Measurements from ENCODE around the gene SELENON. TPM values are rescaled to one million over a fixed set of nuclear protein-coding genes. Genes with fewer than 3 reads are reported as not detected.

The SELENON gene
- polyA plus RNA-seq, 2 of the 4 experiments (the other 2 are of a cell fraction) = 16.6 to 41.1 TPM

DNA sequence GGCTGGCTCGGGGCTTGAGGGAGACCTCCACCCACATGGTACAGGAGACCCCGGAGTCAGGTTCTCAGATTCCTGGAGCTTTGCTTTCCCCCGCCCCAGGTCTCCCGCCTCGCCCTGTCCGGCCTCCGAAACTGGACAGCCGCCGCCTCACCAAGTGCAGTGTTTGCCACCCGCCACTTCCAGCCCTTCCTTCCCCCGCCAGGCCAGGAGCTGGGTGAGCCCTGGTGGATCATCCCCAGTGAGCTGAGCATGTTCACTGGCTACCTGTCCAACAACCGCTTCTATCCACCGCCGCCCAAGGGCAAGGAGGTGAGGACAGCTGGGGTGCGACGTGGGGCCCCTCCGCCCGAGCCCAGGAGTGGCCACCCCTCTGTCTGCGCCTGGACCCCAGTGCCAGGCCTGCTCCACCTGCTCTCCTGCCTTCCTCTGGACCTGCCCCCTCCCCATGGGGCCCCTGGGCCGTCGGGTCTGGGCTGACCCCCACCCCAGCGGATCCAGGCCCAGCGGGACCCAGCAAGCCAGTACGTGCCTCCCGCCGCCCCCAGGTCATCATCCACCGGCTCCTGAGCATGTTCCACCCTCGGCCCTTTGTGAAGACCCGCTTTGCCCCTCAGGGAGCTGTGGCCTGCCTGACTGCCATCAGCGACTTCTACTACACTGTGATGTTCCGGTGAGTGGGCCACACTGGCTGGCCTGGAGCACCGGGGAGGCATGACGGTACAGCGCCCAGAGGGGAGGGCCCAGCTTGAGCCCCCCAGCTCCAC lies 8.7 kb downstream of the SELENON start:
- WGBS (ENCODE audit: missing lambda C conversion rate) = 98% methylated on average over 12 of the region's 34 CpGs
- DNase-seq (ENCODE audit: low read depth in 1 of 2, low spot score in 1 of 2) = no peak
- H3K27ac ChIP-seq = no peak overlapping the region
- no peak for FAIRE-seq
- no peak overlapping the region for H3K4me2 ChIP-seq
- H3K4me1 ChIP-seq = peaks cover 5% of the 10 kb centered on the region; the same call in 1 of the 3 replicates
- H3K4me3 ChIP-seq = no peak overlapping the region
- ChIA-PET CTCF (interaction anchor here (1.9 to 4.4 kb wide), 4 partner anchors 10 to 305 kb away, joined by 8 to 21 read pairs (median 14); partner anchors contain the start of gene SELENON), POLR2A (interaction anchor here (0.8 to 1.3 kb wide), 3 partner anchors 11 to 561 kb away, joined by 3 to 4 read pairs (median 3); partner anchors contain the start of genes MTFR1L and RSRP1)
- no peak for ATAC-seq
- H3K9me3 ChIP-seq = no peaks in the 10 kb centered on the region
- TF ChIP-seq TP53 (CRISPR knock-in tag; IDR thresholded peaks at IDR 0.05) (no peak), CBX8 (IDR thresholded peaks at IDR 0.05) (no peak), KDM1A (IDR thresholded peaks at IDR 0.05; ENCODE audit: low read depth) (no peak), RNF2 (IDR thresholded peaks at IDR 0.05; ENCODE audit: borderline replicate concordance, low read depth) (no peak), SMC3 (IDR thresholded peaks at IDR 0.05) (no peak), RARB (CRISPR knock-in tag; IDR thresholded peaks at IDR 0.05) (no peak), EHMT2 (IDR thresholded peaks at IDR 0.05; ENCODE audit: low read depth) (no peak)
- TF ChIP-seq, protein P1, sequence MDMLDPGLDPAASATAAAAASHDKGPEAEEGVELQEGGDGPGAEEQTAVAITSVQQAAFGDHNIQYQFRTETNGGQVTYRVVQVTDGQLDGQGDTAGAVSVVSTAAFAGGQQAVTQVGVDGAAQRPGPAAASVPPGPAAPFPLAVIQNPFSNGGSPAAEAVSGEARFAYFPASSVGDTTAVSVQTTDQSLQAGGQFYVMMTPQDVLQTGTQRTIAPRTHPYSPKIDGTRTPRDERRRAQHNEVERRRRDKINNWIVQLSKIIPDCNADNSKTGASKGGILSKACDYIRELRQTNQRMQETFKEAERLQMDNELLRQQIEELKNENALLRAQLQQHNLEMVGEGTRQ (IDR thresholded peaks at IDR 0.05) = no peak

DNA sequence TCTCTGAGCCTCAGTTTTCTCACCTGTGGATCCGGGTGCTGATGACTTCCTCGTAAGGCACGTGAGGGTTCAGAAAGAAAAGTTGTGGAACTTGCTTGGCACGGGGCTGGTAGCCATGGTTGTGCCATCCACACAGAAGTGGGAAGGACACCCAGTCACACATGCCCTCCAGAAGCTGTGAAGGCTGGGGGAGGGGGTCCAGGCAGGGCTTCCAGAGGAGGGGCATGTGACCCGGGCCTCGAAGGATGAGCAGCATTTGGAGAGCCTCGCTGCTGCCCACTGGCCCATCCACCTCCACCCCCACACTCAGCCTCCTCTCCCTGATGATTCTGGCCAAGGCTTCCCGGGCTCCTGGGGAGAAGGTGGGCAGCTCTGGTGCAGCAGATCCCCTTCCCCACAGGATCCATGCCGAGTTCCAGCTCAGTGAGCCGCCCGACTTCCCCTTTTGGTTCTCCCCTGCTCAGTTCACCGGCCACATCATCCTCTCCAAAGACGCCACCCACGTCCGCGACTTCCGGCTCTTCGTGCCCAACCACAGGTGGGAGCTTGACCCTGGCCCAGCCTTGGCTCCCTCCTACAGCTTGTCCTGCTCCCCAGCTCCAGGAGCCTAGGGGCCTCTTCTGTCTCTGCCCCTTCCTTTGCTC lies 9.4 kb downstream of the SELENON start:
- ATAC-seq (no peak), DNase-seq (ENCODE audit: low read depth in 1 of 2, low spot score in 1 of 2) (no peak), FAIRE-seq (no peak)
- no peaks in the 10 kb centered on the region for H3K9me3 ChIP-seq
- no peak overlapping the region for H3K27ac ChIP-seq
- no peak overlapping the region for H3K4me3 ChIP-seq
- ChIA-PET CTCF (interaction anchor here (0.6 to 4.4 kb wide), 16 partner anchors 8 to 569 kb away, joined by 3 to 21 read pairs (median 4); partner anchors contain the start of gene SELENON), POLR2A (interaction anchor here (0.9 to 1.7 kb wide), 2 partner anchors 9 to 11 kb away, joined by 3 to 6 read pairs; partner anchors contain the start of genes MTFR1L and SELENON)
- H3K4me1 ChIP-seq = no peaks in the 10 kb centered on the region
- no peak overlapping the region for H3K4me2 ChIP-seq
- 93% methylated on average over 18 of the region's 18 CpGs for WGBS (ENCODE audit: missing lambda C conversion rate)
- TF ChIP-seq FOXS1 (CRISPR knock-in tag; IDR thresholded peaks at IDR 0.05) = no peak
- no peak for TF ChIP-seq JUN (IDR thresholded peaks at IDR 0.05)
- TF ChIP-seq CBX2 (IDR thresholded peaks at IDR 0.05; ENCODE audit: borderline replicate concordance, low read depth) = no peak
- TF ChIP-seq HOXB13 (CRISPR knock-in tag; IDR thresholded peaks at IDR 0.05; ENCODE audit: low read depth) = no peak
- no peak for TF ChIP-seq PHF8 (IDR thresholded peaks at IDR 0.05; ENCODE audit: borderline replicate concordance, low read depth)
- TF ChIP-seq CEBPB (IDR thresholded peaks at IDR 0.05) = no peak
- TF ChIP-seq CHD4 (IDR thresholded peaks at IDR 0.05; ENCODE audit: borderline replicate concordance) = no peak
- no peak for TF ChIP-seq HDAC2 (IDR thresholded peaks at IDR 0.05)
- TF ChIP-seq POLR2A (IDR thresholded peaks at IDR 0.05; ENCODE audit: low read length) = no peak
- no peak for TF ChIP-seq CHD2 (IDR thresholded peaks at IDR 0.05; ENCODE audit: low read length, partially characterized antibody)
- TF ChIP-seq RAD21 (conservative IDR thresholded peaks at IDR 0.05 in 1 of 2, IDR thresholded peaks at IDR 0.05 in 1 of 2) = no peak
- TF ChIP-seq BHLHE40 (IDR thresholded peaks at IDR 0.05; ENCODE audit: low read depth, low read length) = no peak
- no peak for TF ChIP-seq NR3C1 (IDR thresholded peaks at IDR 0.05)
- TF ChIP-seq RNF2 (IDR thresholded peaks at IDR 0.05; ENCODE audit: borderline replicate concordance, low read depth) = no peak
- TF ChIP-seq, protein P2, sequence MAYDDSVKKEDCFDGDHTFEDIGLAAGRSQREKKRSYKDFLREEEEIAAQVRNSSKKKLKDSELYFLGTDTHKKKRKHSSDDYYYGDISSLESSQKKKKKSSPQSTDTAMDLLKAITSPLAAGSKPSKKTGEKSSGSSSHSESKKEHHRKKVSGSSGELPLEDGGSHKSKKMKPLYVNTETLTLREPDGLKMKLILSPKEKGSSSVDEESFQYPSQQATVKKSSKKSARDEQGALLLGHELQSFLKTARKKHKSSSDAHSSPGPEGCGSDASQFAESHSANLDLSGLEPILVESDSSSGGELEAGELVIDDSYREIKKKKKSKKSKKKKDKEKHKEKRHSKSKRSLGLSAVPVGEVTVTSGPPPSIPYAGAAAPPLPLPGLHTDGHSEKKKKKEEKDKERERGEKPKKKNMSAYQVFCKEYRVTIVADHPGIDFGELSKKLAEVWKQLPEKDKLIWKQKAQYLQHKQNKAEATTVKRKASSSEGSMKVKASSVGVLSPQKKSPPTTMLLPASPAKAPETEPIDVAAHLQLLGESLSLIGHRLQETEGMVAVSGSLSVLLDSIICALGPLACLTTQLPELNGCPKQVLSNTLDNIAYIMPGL (CRISPR knock-in tag; IDR thresholded peaks at IDR 0.05; ENCODE audit: borderline replicate concordance) = no peak
- no peak for TF ChIP-seq MAZ (IDR thresholded peaks at IDR 0.05; ENCODE audit: borderline replicate concordance, low read depth, low read length)
- TF ChIP-seq ZC3H11A (IDR thresholded peaks at IDR 0.05) = no peak
